Panc1 (cell line): ENCODE measurements around the gene TRIM44. TPM values are rescaled to one million over a fixed set of nuclear protein-coding genes. Genes with fewer than 3 reads are reported as not detected.

Source experiments
- ATAC-seq: fragments of 200-7000 bp; cut with Tn5 transposase; 2 replicates; pipeline ENCODE4 v1.9.1; 2020; ENCODE audit warnings: mild to moderate bottlenecking, moderate library complexity
- BruUV-seq: library from RNA; stranded (reverse); fragments of 400-500 nt; replicated peaks from 2 replicates; lab custom pipeline; 2021; lab: Mats Ljungman, UMichigan
- CTCF ChIA-PET: fragments of 300-600 bp; sonication (Branson Sonifier 250); formaldehyde crosslinking; loops from one replicate; lab custom pipeline; 2022; ENCODE audit warnings: antibody characterized with exemption; lab: Charles Lee
- POLR2A ChIA-PET: fragments of 300-600 bp; sonication (Branson Sonifier 250); formaldehyde crosslinking; loops from one replicate; lab custom pipeline; 2022; ENCODE audit warnings: antibody characterized with exemption; lab: Charles Lee
- DNase-seq: peaks from one replicate; pipeline ENCODE4 v3.0.0-alpha.2; 2010; ENCODE audit warnings: low read depth, low spot score
- H3K27ac ChIP-seq: 2 replicates; pipeline ENCODE4 v1.5.1; 2011; ENCODE audit warnings: mild to moderate bottlenecking, low read length, inconsistent platforms
- H3K27me3 ChIP-seq: fragments of 200-500 bp; sonication (Bioruptor generic); 2 replicates; pipeline ENCODE4 v1.6.0; 2014; ENCODE audit warnings: low read length, inconsistent platforms; ENCODE audit not compliant: control insufficient read depth, insufficient read depth
- H3K36me3 ChIP-seq: fragments of 200-500 bp; sonication (Bioruptor generic); 2 replicates; pipeline ENCODE4 v1.5.1; 2014; ENCODE audit warnings: inconsistent platforms, mild to moderate bottlenecking, low read length, moderate library complexity; ENCODE audit not compliant: control insufficient read depth, insufficient read depth
- H3K4me1 ChIP-seq: 2 replicates; pipeline ENCODE4 v1.5.1; 2011; ENCODE audit warnings: inconsistent platforms, mild to moderate bottlenecking, low read length, moderate library complexity; ENCODE audit not compliant: control insufficient read depth, insufficient read depth
- H3K4me3 ChIP-seq, 2 experiments: 2 replicates each; pipeline ENCODE4 v1.5.1; 2011 to 2012; ENCODE audit warnings: low read depth in 2 of 2, low read length in 2 of 2, mild to moderate bottlenecking in 2 of 2, inconsistent platforms in 1 of 2, moderate library complexity in 1 of 2
- H3K9me3 ChIP-seq: fragments of 200-500 bp; sonication (Bioruptor generic); 2 replicates; pipeline ENCODE4 v1.5.1; 2014; ENCODE audit warnings: low read depth, mild to moderate bottlenecking, inconsistent platforms, low read length, moderate library complexity; ENCODE audit not compliant: control insufficient read depth, insufficient read depth
- CTCF ChIP-seq: fragments of 450-650 bp; IDR thresholded peaks from 2 replicates; pipeline ENCODE4 v1.5.1; 2017; ENCODE audit warnings: mild to moderate bottlenecking
- POLR2AphosphoS5 ChIP-seq: IDR thresholded peaks from 2 replicates; pipeline ENCODE4 v1.6.1; 2012; ENCODE audit warnings: mild to moderate bottlenecking, low read depth, low read length, moderate library complexity
- REST ChIP-seq, 2 experiments: IDR thresholded peaks; 2 replicates each; pipeline ENCODE4 v1.6.1; 2011 to 2012; ENCODE audit warnings: low read depth in 2 of 2, control low read depth in 1 of 2, low read length in 1 of 2, mild to moderate bottlenecking in 1 of 2, moderate library complexity in 1 of 2; ENCODE audit not compliant: insufficient read depth in 1 of 2
- SIN3A ChIP-seq: IDR thresholded peaks from 2 replicates; pipeline ENCODE4 v1.6.1; 2012; ENCODE audit warnings: low read depth, mild to moderate bottlenecking, low read length, moderate library complexity, borderline replicate concordance; ENCODE audit not compliant: insufficient read depth
- TCF7L2 ChIP-seq: IDR thresholded peaks from 2 replicates; pipeline ENCODE4 v1.6.1; 2011; ENCODE audit warnings: mild to moderate bottlenecking, low read depth, low read length, inconsistent platforms
- in situ Hi-C: cut with HindIII; loops from 2 replicates; pipeline ENCODE4 v1.10.0; 2016; ENCODE audit warnings: low sequenced_read_pairs, low pct_unique_long_range_greater_than_20kb
- intact Hi-C: fragments of 100-400 bp; cut with micrococcal nuclease; formaldehyde crosslinking; loops from one replicate; pipeline ENCODE4 v1.10.0; 2022; ENCODE audit not compliant: unreplicated experiment
- total RNA-seq: library from RNA; stranded (reverse); gene quantifications from one replicate; pipeline ENCODE4 v1.2.1, GENCODE V29; 2021; ENCODE audit not compliant: unreplicated experiment

Gene TRIM44
- total RNA-seq, 1 experiment from 2014 or later, result 80.3 TPM

- CTCF ChIA-PET, result interaction anchor here (0.7 kb wide), 1 partner anchor 931 kb away, joined by 16 read pairs; no protein-coding TSS in a partner anchor
These were observed 140.5 kb downstream of the TRIM44 start for GRCh38 chr11:35803115-35803514.

GRCh38 chr11:35804451-35805040 lies 142.0 kb downstream of the TRIM44 start:
- peaks cover 2% of the 10 kb centered on the region; the same call in 1 of the 2 replicates for H3K4me1 ChIP-seq
- H3K9me3 ChIP-seq, result no peaks in the 10 kb centered on the region
- intact Hi-C loops (no loop called here), in situ Hi-C loops (no loop called here)
- no peak overlapping the region for H3K4me3 ChIP-seq
- POLR2A ChIA-PET, result no interaction called here
- TF ChIP-seq SIN3A (no peak), TCF7L2 (no peak), CTCF (no peak), REST (IDR thresholded peaks at IDR 0.05; ENCODE audit: insufficient read depth in 1 of 2, low read depth in 2 of 2, low read length in 1 of 2) (no peak), POLR2AphosphoS5 (no peak)
- no peaks in the 10 kb centered on the region for H3K27me3 ChIP-seq
- BruUV-seq, result no TSS peak
- no peaks in the 10 kb centered on the region for H3K36me3 ChIP-seq
- CTCF ChIA-PET, result interaction anchor here (1.0 kb wide), 1 partner anchor 17 kb away, joined by 5 read pairs; no protein-coding TSS in a partner anchor
- ATAC-seq (no peak), DNase-seq (no peak)
- no peak overlapping the region for H3K27ac ChIP-seq

More at GRCh38 chr11:35803115-35803514, 140.5 kb downstream of the TRIM44 start:
- POLR2A ChIA-PET, result interaction anchor here (0.7 kb wide), 1 partner anchor 340 kb away, joined by 11 read pairs; no protein-coding TSS in a partner anchor
- in situ Hi-C loops (no loop called here), intact Hi-C loops (no loop called here)
- H3K27ac ChIP-seq, result no peak overlapping the region
- H3K4me3 ChIP-seq, result no peak overlapping the region
- H3K27me3 ChIP-seq, result no peaks in the 10 kb centered on the region
- DNase-seq (no peak), ATAC-seq (no peak)
- H3K36me3 ChIP-seq, result no peaks in the 10 kb centered on the region
- H3K4me1 ChIP-seq, result peaks cover 2% of the 10 kb centered on the region; the same call in 1 of the 2 replicates
- no peak for TF ChIP-seq TCF7L2
- no peak for TF ChIP-seq CTCF
- TF ChIP-seq SIN3A, result no peak
- TF ChIP-seq POLR2AphosphoS5, result no peak
- TF ChIP-seq REST (IDR thresholded peaks at IDR 0.05; ENCODE audit: insufficient read depth in 1 of 2, low read depth in 2 of 2, low read length in 1 of 2), result no peak
- no peaks in the 10 kb centered on the region for H3K9me3 ChIP-seq
- no TSS peak for BruUV-seq
